MM.1S (cell line): ENCODE results near the gene NLRP12.
"Not testable (repeated sequence)": the region's sequence is repeated elsewhere in the genome, so short reads cannot be mapped to it uniquely, and the experiment has no call there.

Experiments used
- CTCF ChIP-seq: fragments of 300-600 bp; sonication (generic); IDR thresholded peaks from 2 replicates; pipeline ENCODE4 v1.5.1; 2016; ENCODE audit warnings: antibody characterized with exemption, low read length, mixed read lengths
- EZH2 ChIP-seq: fragments of 300-600 bp; sonication (generic); optimal IDR thresholded peaks from 2 replicates; pipeline ENCODE3; 2017; ENCODE audit warnings: low read depth, mild to moderate bottlenecking, antibody characterized with exemption, low read length, mixed read lengths
- EZH2phosphoT487 ChIP-seq: fragments of 300-600 bp; sonication (generic); IDR thresholded peaks from 2 replicates; pipeline ENCODE4 v1.6.1; 2018; ENCODE audit warnings: antibody characterized with exemption, low read length

GRCh38 chr19:53769696-53770309 lies 54.3 kb downstream of the NLRP12 start:
- TF ChIP-seq CTCF, EZH2, EZH2phosphoT487: not testable (repeated sequence)
